ENCODE results near the gene CGB1.

CGB1 gene

GRCh38 chr19:49020931-49021895 is 15.5 kb downstream of the CGB1 start:
- no peak for DNase-seq

DNA sequence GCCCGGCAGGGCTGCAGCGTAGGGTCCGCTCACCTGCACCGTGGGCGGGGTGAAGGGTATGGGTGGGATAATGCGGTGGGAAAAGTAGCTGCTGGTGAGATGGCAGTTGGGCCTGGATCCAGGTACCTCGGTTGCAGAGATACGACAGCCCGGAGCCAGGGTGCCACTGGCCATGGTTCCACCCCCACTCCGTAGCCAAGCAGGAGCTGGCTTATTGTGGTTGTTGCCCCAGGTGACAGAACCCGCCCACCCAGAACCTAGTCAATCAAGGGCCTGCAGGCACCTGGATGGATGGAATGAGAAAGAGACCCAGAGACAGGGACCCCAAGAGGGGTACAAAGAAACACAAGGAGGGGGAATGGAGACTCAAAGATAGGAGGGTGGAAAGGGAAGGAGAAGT is 16.4 kb downstream of the CGB1 start:
- DNase-seq, result no peak

DNA sequence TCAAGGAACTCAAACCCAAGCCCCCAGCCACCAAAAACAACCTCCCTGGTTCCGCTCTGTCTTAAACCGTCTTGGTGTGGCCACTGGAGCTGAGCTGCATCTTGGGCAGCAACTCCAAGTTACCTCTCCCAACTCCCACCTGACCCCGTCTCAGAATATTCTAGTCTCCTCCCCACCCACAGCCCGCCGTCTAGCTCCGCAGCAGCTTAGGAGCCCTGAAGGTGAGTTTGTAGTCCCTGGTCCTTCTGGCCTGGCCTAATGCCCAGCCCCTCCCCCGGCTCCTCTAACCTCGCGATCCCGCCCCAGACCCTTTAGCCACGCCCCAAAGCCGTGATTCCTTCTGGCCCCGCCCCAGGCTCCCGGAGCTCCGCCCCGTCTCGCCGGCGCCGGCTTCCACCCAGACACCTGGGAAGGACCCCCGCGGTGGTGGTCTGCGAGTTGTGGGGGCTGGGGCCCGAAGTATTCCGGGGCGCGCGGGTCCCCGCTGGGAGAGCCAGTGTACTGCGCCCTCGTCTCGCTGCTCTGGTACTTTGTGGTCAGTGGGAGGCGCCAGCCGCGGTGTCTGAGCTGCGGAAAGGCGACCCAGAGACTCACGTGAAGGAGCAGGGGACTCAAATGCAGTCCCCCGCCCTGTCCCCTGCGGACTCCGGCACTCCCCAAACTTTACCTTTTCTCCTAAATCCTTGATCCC is 17.3 kb downstream of the CGB1 start:
- DNase-seq, result peak; percentile 86

GRCh38 chr19:49018388-49019241 is 18.1 kb downstream of the CGB1 start:
- DNase-seq, result peak; percentile 72

- DNase-seq, result peak; percentile 86
Measured at GRCh38 chr19:49017666-49018351, 18.9 kb downstream of the CGB1 start.

DNA sequence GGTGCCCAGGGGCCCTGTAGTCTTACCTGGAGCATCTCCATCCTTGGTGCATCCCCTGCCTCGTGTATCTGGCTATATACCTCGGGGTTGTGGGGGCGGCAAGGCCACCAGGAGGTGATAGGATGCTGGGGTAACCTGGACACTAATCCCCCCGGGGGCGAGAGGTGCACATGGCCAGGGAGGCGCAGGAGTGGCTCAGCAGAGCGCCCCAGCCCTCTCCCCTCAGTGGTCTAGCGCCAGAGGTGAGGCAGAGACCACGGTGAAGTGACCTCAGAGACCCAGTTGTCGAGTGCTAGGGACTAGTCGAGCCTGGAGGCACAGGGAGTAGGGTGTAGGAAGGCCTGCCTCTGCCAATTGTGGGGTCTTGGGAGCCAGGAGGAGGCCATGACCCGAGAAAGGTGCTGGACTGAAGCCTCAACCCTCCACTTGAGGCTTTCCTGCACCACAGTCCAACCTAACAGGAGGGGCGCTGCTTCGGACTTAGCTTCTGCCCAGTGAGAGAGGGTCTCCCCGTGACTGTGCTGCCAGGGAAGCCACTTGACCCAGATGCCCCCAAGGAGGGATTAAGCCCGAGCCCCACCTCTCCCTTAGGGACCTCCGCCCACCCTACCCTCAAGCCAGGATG is 19.5 kb downstream of the CGB1 start, which contains the start of gene LHB:
LHB (minus strand) TSS at position 51 of the 625 bp plus-strand sequence; CDS start at position 41, 10 bp downstream.
- DNase-seq, result no peak

- DNase-seq, result no peak
Measured at GRCh38 chr19:49016067-49016839, 20.4 kb downstream of the CGB1 start.

- DNase-seq, result no peak
Measured at GRCh38 chr19:49014870-49015255, 21.8 kb downstream of the CGB1 start.

GRCh38 chr19:49014123-49014869 is 22.4 kb downstream of the CGB1 start:
- DNase-seq, result no peak

- DNase-seq, result no peak
Measured at GRCh38 chr19:49011194-49011593, 25.5 kb downstream of the CGB1 start.

DNA sequence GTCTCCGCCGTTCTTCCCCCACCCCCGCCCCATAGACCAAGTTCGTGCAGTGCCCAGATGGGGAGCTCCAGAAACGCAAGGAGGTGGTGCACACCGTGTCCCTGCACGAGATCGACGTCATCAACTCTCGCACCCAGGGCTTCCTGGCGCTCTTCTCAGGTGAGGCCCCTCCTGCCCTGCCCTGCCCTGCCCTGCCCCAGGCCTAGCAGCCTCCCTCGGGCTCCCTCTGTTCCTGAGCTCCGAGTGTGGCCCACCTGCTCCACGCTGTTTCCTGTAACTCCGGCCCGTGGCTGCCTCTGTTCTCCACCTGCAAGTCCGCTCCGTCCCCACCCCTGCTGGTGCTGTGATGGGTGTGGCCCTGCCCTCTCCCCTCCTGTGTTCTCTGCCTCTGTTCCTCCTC is 26.2 kb downstream of the CGB1 start:
- no peak for DNase-seq

DNA sequence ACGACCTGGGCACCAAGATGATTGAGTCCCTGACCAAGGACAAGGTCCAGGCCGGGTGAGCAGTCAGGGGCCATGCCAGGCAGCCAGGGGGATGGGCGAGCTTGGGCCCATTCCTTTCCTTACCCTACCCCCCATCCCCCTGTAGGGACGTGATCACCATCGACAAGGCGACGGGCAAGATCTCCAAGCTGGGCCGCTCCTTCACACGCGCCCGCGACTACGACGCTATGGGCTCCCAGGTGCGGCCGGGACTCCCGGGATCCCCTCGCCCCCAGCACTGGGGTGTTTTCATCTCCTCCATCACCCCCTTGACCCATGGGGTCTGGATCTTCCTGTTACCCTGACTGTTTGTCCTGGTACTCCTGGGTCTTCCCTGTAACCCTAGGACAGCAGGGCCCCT is 26.9 kb downstream of the CGB1 start:
- no peak for DNase-seq

DNA sequence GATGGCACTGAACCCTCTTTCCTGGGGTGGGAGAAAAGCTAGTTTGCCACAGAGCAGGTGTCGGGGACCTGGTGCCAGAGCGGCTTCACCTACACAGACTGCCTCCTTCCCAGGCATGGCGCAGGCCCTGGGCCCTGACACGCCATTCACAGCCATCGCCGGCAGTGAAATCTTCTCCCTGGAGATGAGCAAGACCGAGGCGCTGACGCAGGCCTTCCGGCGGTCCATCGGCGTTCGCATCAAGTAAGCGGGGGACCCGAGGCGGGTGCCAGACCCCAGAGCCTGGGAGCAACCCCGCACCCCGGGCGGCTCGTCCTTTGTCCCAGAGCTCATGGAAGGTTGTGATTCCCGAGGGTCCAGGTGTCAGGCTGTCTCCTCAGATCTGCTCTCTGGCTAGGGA is 29.8 kb downstream of the CGB1 start:
- DNase-seq, result no peak

- no peak for DNase-seq
Measured at GRCh38 chr19:49004964-49005614, 31.6 kb downstream of the CGB1 start.

DNA sequence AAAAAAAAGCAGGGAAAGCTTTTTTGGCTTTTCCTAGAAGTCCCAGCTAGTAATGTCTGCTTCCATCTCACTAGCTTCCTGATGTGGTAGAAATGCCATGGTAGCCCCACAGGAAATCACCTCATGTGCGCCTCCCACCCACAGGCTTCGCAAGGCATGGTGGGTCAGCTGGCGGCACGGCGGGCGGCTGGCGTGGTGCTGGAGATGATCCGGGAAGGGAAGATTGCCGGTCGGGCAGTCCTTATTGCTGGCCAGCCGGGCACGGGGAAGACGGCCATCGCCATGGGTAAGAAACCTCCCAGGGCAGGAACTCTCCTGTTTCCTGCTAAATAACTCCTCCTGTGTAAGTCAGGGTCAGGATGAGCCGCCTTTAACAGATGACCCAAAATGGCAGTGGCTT is 32.6 kb downstream of the CGB1 start:
- DNase-seq, result no peak

DNA sequence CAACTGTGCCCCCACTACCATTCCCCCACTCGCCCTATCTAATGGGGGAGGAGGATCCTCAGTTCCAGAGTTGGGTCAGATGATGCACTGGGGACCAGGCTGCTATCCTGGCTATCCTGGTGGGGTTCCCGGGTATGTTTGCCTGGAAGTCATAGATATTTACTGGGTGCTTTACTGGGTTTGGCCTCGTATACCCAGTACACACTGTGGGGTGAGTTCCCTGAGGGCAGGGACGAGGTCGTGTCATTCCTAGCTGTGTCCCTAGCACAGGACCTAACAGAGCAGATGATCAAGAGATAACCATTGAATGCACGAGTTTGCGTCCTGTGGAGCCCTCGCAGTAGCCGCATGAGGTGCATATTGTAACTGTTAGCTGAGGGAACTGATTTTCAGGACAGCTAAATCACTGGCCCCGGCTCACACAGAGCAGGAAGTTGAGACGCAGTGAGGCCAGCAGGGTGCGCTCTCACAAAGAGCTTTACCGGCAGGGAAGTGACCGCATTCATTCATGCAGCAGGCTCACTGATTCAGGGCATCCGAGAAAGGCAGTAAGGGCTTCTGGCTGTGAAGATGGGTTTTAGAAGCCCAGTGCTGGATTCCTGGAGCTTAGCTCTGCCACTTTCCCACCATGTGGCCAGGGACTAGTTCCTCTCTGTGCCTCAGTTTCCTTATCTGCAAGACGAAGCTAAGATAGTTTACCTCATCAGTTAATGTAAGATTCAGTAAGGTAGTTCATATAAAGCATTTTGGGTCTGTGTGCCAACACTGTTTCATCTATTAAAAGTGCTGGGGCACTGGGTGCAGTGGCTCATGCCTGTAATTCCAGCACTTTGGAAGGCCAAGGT is 37.0 kb downstream of the CGB1 start:
- DNase-seq, result peak; percentile 84

DNA sequence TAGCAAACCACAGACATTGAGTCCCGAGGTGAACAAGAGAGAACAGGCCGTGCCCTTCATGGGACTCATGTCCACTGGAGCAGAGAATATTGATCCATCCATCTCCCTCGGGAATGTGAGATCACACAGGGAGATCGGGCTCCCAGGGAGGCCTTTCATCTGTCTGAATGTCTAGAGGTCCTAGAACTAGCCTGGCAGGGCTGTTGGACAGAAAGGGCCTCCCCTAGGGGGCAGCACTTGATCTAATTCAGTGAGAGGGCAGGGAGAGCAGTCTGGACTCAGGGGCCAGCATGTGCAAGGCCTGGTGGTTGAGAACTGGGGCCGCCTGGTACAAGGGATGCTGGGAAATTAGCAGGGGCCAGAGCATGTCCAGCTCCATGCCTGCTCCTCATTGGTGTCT is 38.7 kb downstream of the CGB1 start:
- DNase-seq, result no peak

- DNase-seq, result no peak
Measured at GRCh38 chr19:48994035-48994386, 42.7 kb downstream of the CGB1 start.
